Gastrocnemius medialis (tissue), 4 donors: Measurements from ENCODE around the gene OR6B1.

Experiments used
- POLR2A ChIP-seq, 2 donors: fragments of 450-650 bp; IDR thresholded peaks; one replicate each; pipeline ENCODE4 v1.6.1; 2017; ENCODE audit warnings: antibody characterized with exemption in 2 of 2, mild to moderate bottlenecking in 2 of 2, moderate library complexity in 2 of 2
- TF ChIP-seq, protein P1 (sequence below), 5 experiments: fragments of 450-650 bp in 3 of 5; fragments of 200-600 bp in 2 of 5; sonication (generic) in 2 of 5; IDR thresholded peaks in 4 of 5; conservative IDR thresholded peaks in 1 of 5; 1 replicate in 4 of 5; 2 replicates in 1 of 5; pipeline ENCODE4 v1.5.1; 2016 to 2019; ENCODE audit warnings: antibody characterized with exemption in 5 of 5, mild to moderate bottlenecking in 3 of 5, moderate library complexity in 3 of 5

- TF ChIP-seq, protein P1, sequence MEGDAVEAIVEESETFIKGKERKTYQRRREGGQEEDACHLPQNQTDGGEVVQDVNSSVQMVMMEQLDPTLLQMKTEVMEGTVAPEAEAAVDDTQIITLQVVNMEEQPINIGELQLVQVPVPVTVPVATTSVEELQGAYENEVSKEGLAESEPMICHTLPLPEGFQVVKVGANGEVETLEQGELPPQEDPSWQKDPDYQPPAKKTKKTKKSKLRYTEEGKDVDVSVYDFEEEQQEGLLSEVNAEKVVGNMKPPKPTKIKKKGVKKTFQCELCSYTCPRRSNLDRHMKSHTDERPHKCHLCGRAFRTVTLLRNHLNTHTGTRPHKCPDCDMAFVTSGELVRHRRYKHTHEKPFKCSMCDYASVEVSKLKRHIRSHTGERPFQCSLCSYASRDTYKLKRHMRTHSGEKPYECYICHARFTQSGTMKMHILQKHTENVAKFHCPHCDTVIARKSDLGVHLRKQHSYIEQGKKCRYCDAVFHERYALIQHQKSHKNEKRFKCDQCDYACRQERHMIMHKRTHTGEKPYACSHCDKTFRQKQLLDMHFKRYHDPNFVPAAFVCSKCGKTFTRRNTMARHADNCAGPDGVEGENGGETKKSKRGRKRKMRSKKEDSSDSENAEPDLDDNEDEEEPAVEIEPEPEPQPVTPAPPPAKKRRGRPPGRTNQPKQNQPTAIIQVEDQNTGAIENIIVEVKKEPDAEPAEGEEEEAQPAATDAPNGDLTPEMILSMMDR (IDR thresholded peaks at IDR 0.05 in 4 of 5, conservative IDR thresholded peaks at IDR 0.05 in 1 of 5) = no peak
- no peak for TF ChIP-seq POLR2A (IDR thresholded peaks at IDR 0.05)
Measured at GRCh38 chr7:144036302-144036885, 36.3 kb downstream of the OR6B1 start.
